ENCODE results near the gene CLIP1. TPM values are rescaled to one million over a fixed set of nuclear protein-coding genes. Genes with fewer than 3 reads are reported as not detected.
A peak's percentile ranks its signal among the peaks of the same experiment; 100 is the strongest.

CLIP1 gene
- total RNA-seq, 3 donors from 2014 or later = 43.5 to 170 (median 45.0) TPM

GRCh38 chr12:122282061-122282460 lies 140.4 kb downstream of the CLIP1 start:
- TF ChIP-seq, protein P1, sequence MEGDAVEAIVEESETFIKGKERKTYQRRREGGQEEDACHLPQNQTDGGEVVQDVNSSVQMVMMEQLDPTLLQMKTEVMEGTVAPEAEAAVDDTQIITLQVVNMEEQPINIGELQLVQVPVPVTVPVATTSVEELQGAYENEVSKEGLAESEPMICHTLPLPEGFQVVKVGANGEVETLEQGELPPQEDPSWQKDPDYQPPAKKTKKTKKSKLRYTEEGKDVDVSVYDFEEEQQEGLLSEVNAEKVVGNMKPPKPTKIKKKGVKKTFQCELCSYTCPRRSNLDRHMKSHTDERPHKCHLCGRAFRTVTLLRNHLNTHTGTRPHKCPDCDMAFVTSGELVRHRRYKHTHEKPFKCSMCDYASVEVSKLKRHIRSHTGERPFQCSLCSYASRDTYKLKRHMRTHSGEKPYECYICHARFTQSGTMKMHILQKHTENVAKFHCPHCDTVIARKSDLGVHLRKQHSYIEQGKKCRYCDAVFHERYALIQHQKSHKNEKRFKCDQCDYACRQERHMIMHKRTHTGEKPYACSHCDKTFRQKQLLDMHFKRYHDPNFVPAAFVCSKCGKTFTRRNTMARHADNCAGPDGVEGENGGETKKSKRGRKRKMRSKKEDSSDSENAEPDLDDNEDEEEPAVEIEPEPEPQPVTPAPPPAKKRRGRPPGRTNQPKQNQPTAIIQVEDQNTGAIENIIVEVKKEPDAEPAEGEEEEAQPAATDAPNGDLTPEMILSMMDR (IDR thresholded peaks at IDR 0.05) = no peak
- Histone ChIP-seq H3K9me3 (no peaks in the 10 kb centered on the region), H3K4me1 (ENCODE audit: low read depth) (no peaks in the 10 kb centered on the region), H3K36me3 (ENCODE audit: low read depth) (peaks cover 3% of the 10 kb centered on the region), H3K4me3 (no peak overlapping the region)
- no peak for DNase-seq
- intact Hi-C loops (cut with DNase I, micrococcal nuclease) = no loop called here
- ATAC-seq = no peak

- TF ChIP-seq, protein P1 (IDR thresholded peaks at IDR 0.05) = no peak
- DNase-seq = no peak
- intact Hi-C loops (cut with DNase I, micrococcal nuclease) = no loop called here
- Histone ChIP-seq H3K4me1 (ENCODE audit: low read depth) (no peaks in the 10 kb centered on the region), H3K36me3 (ENCODE audit: low read depth) (peaks cover 3% of the 10 kb centered on the region), H3K9me3 (no peaks in the 10 kb centered on the region), H3K4me3 (no peak overlapping the region)
- no peak for ATAC-seq
These were observed 146.2 kb downstream of the CLIP1 start for GRCh38 chr12:122276242-122276641.

- no peak for ATAC-seq
- H3K4me1 ChIP-seq (ENCODE audit: low read depth) = no peaks in the 10 kb centered on the region
- H3K9me3 ChIP-seq = no peaks in the 10 kb centered on the region
- no peak overlapping the region for H3K4me3 ChIP-seq
- TF ChIP-seq, protein P1 (IDR thresholded peaks at IDR 0.05) = no peak
- intact Hi-C loops (cut with DNase I, micrococcal nuclease) = no loop called here
- peaks cover 3% of the 10 kb centered on the region for H3K36me3 ChIP-seq (ENCODE audit: low read depth)
- no peak for DNase-seq
These were observed 147.0 kb downstream of the CLIP1 start for GRCh38 chr12:122275459-122275858.

DNA sequence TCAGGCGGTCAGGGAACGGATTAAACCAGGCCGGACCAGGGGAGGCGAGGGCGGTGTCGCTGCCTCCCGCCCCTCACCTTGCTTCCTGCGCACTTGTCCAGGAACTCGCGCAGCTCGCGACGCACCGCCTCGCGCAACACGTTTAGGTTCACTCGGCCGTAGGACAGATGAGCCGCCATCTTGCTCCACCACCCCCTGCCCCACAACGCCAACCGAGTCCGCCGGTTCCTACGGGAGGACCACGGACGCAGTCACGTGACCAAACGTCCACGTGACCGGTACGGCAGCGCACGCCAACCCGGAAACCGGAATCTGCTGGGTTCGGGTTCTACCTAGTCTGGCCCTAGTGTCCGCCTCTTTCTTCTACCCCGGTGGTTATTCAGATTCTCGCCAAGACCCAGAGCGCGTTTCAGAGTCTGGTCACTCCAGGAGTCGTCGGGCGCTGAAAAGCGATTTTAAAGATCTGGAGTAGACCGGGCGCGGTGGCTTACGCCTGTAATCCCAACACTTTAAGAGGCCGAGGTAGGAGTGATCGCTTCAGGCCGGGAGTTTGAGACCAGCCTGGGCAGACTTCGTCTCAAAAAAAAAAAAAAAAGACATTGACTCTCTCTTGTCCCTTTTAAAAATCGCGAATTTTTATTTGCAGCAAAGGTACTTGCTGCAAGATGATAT lies 156.1 kb downstream of the CLIP1 start, which contains the start of gene VPS33A:
VPS33A (minus strand) TSS at position 265 of the 672 bp plus-strand sequence; CDS start at position 179, 86 bp downstream.
- TF ChIP-seq, protein P1 (IDR thresholded peaks at IDR 0.05) = no peak
- Histone ChIP-seq H3K4me1 (ENCODE audit: low read depth) (peaks cover 5% of the 10 kb centered on the region), H3K9me3 (no peaks in the 10 kb centered on the region), H3K36me3 (ENCODE audit: low read depth) (no peaks in the 10 kb centered on the region), H3K4me3 (peak within 1 kb of the TSS; percentile 86)
- ATAC-seq (peak; percentile 96), DNase-seq (peak; percentile 97 to 99 (median 97))
- intact Hi-C loops (cut with DNase I, micrococcal nuclease) = no loop called here

DNA sequence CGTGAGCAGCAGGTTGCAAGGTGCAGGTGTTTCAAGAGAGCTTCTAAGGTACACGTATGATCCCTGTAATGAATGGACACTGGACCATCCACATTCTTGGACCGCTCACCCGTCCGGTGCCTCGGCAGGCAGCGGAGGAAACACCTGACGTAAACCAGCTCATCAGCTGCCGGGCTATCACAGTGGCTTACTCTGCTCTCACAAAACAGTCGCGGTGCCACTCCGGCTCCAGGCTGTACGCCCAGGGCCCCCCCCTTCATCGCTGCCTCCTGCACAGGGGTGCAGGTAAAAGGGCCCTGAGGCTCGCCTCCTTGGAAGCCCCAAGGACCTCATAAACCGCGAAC lies 156.6 kb downstream of the CLIP1 start:
- ATAC-seq (peak; percentile 72), DNase-seq (peak in 1 of 3 donors; percentile 50)
- H3K36me3 ChIP-seq (ENCODE audit: low read depth) = no peaks in the 10 kb centered on the region
- H3K9me3 ChIP-seq = no peaks in the 10 kb centered on the region
- peaks cover 5% of the 10 kb centered on the region for H3K4me1 ChIP-seq (ENCODE audit: low read depth)
- intact Hi-C loops (cut with DNase I, micrococcal nuclease) = no loop called here
- H3K4me3 ChIP-seq = peak overlapping the region; percentile 86
- TF ChIP-seq, protein P1 (IDR thresholded peaks at IDR 0.05) = no peak
